Measurements from ENCODE around the gene CAST. TPM values are rescaled to one million over a fixed set of nuclear protein-coding genes. Genes with fewer than 3 reads are reported as not detected.

The CAST gene
- total RNA-seq, 1 donor from 2014 or later = 272 TPM

GRCh38 chr5:96776621-96777020 lies 114.4 kb downstream of the CAST start:
- H3K4me3 ChIP-seq = no peak overlapping the region
- no peaks in the 10 kb centered on the region for H3K27me3 ChIP-seq (ENCODE audit: low read depth)
- H3K27ac ChIP-seq = no peak overlapping the region
- TF ChIP-seq CTCF (IDR thresholded peaks at IDR 0.05) = no peak
- no peaks in the 10 kb centered on the region for H3K9me3 ChIP-seq
- ATAC-seq (no peak), DNase-seq (no peak)
- peaks cover 10% of the 10 kb centered on the region for H3K4me1 ChIP-seq
- peaks cover 100% of the 10 kb centered on the region for H3K36me3 ChIP-seq
- intact Hi-C loops (cut with DNase I) = no loop called here

GRCh38 chr5:96778409-96778808 lies 116.2 kb downstream of the CAST start:
- Histone ChIP-seq H3K4me1 (peaks cover 10% of the 10 kb centered on the region), H3K9me3 (no peaks in the 10 kb centered on the region), H3K27me3 (ENCODE audit: low read depth) (no peaks in the 10 kb centered on the region), H3K4me3 (no peak overlapping the region), H3K27ac (no peak overlapping the region), H3K36me3 (peaks cover 99% of the 10 kb centered on the region)
- ATAC-seq (no peak), DNase-seq (no peak)
- TF ChIP-seq CTCF (IDR thresholded peaks at IDR 0.05) = no peak
- intact Hi-C loops (cut with DNase I) = no loop called here

GRCh38 chr5:96780626-96781025 lies 118.5 kb downstream of the CAST start:
- no peak for ATAC-seq
- H3K36me3 ChIP-seq = peaks cover 95% of the 10 kb centered on the region

GRCh38 chr5:96781031-96781971 lies 119.1 kb downstream of the CAST start:
- H3K4me3 ChIP-seq = no peak overlapping the region
- intact Hi-C loops (cut with DNase I) = no loop called here
- no peak for TF ChIP-seq CTCF (IDR thresholded peaks at IDR 0.05)
- H3K27me3 ChIP-seq (ENCODE audit: low read depth) = no peaks in the 10 kb centered on the region
- H3K27ac ChIP-seq = no peak overlapping the region
- peaks cover 95% of the 10 kb centered on the region for H3K36me3 ChIP-seq
- peaks cover 10% of the 10 kb centered on the region for H3K4me1 ChIP-seq
- H3K9me3 ChIP-seq = no peaks in the 10 kb centered on the region
- ATAC-seq (no peak), DNase-seq (no peak)

More at GRCh38 chr5:96780626-96781025, 118.5 kb downstream of the CAST start:
- Histone ChIP-seq H3K4me1 (peaks cover 10% of the 10 kb centered on the region), H3K4me3 (no peak overlapping the region), H3K27me3 (ENCODE audit: low read depth) (no peaks in the 10 kb centered on the region), H3K9me3 (no peaks in the 10 kb centered on the region), H3K27ac (no peak overlapping the region)
- TF ChIP-seq CTCF (IDR thresholded peaks at IDR 0.05) = no peak
- intact Hi-C loops (cut with DNase I) = no loop called here
- DNase-seq = no peak

GRCh38 chr5:96783326-96783725 lies 121.2 kb downstream of the CAST start:
- H3K4me1 ChIP-seq = peaks cover 10% of the 10 kb centered on the region
- intact Hi-C loops (cut with DNase I) = no loop called here
- peaks cover 87% of the 10 kb centered on the region for H3K36me3 ChIP-seq
- H3K27me3 ChIP-seq (ENCODE audit: low read depth) = no peaks in the 10 kb centered on the region
- TF ChIP-seq CTCF (IDR thresholded peaks at IDR 0.05) = no peak
- no peaks in the 10 kb centered on the region for H3K9me3 ChIP-seq
- ATAC-seq (no peak), DNase-seq (no peak)
- no peak overlapping the region for H3K27ac ChIP-seq
- H3K4me3 ChIP-seq = no peak overlapping the region
